ENCODE data around the gene ITGBL1. TPM values are rescaled to one million over a fixed set of nuclear protein-coding genes. Genes with fewer than 3 reads are reported as not detected.

The ITGBL1 gene
- total RNA-seq, 1 experiment from 2014 or later, result 0.89 TPM

DNA sequence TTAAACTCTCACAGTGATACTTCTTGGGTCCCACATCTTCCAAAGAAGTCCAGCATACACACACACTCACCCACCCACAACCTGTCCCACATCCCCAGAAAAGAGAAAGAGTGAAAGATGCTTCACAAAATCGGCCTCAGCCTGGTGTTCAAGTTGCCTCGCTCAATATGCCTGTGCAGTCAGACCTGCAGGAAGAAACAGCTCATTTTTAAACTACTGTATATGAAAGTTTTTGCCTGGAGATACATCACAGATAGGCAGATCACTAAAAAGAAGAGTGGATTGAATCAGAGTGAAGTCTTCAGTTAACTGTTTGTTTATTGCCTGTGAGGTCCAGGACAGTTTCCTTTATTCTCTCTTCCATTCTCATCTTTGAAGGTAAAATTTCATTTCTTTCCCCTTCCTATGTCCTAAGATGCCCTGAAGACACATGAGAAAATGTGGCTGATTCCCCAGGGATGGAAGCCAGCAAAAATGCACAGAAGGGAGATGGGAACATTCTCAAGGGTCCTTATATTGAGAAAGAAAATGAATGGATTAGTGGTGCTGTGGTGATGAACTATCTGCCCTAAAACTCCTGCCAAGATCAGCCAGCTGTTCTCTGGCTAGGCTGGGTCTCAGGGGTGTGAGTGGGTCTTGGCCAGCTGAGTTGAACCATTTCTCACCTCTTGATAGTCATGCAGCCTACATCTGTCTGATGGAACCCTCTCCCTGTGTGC, 259.0 kb downstream of the ITGBL1 start:
- no peak overlapping the region for H3K9ac ChIP-seq (ENCODE audit: low read length)
- H3K9me3 ChIP-seq (ENCODE audit: low read length), result no peaks in the 10 kb centered on the region
- H3K79me2 ChIP-seq (ENCODE audit: low read length), result no peaks in the 10 kb centered on the region
- H3K27me3 ChIP-seq (ENCODE audit: low read length), result no peaks in the 10 kb centered on the region
- H3K4me2 ChIP-seq (ENCODE audit: low read depth, low read length, poor library complexity, severe bottlenecking), result no peak overlapping the region
- H3K27ac ChIP-seq (ENCODE audit: low read length), result no peak overlapping the region
- DNase-seq, result no peak
- no peak overlapping the region for H2AFZ ChIP-seq (ENCODE audit: low read length)
- H3K4me1 ChIP-seq (ENCODE audit: low read length), result no peaks in the 10 kb centered on the region
- H3K4me3 ChIP-seq (ENCODE audit: low read length), result no peak overlapping the region
- no peaks in the 10 kb centered on the region for H3K9me2 ChIP-seq (replicated peaks; ENCODE audit: insufficient read depth, low read length)
- no peaks in the 10 kb centered on the region for H3K36me3 ChIP-seq (ENCODE audit: insufficient read depth, low read length)
- no peaks in the 10 kb centered on the region for H4K20me1 ChIP-seq (ENCODE audit: insufficient read depth, low read depth, low read length)

DNA sequence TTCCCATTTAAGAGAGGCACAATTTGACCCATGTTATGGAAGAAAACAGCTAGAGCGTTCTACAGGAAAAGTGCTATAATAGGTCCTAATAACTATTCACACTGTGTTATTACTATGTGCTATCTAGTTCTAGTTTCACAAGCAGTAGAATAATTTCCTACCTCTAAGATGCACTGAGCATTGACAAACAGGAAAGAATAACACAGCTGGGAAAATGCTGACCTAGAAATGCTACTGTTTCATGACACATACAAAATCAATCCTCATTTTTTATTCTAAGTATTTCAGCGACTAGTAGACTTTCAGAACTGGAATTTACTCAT, 259.5 kb downstream of the ITGBL1 start:
- H4K20me1 ChIP-seq (ENCODE audit: insufficient read depth, low read depth, low read length), result no peaks in the 10 kb centered on the region
- no peak overlapping the region for H2AFZ ChIP-seq (ENCODE audit: low read length)
- no peaks in the 10 kb centered on the region for H3K9me3 ChIP-seq (ENCODE audit: low read length)
- no peak for DNase-seq
- H3K79me2 ChIP-seq (ENCODE audit: low read length), result no peaks in the 10 kb centered on the region
- no peak overlapping the region for H3K27ac ChIP-seq (ENCODE audit: low read length)
- H3K4me1 ChIP-seq (ENCODE audit: low read length), result no peaks in the 10 kb centered on the region
- H3K4me2 ChIP-seq (ENCODE audit: low read depth, low read length, poor library complexity, severe bottlenecking), result no peak overlapping the region
- H3K4me3 ChIP-seq (ENCODE audit: low read length), result no peak overlapping the region
- no peak overlapping the region for H3K9ac ChIP-seq (ENCODE audit: low read length)
- H3K27me3 ChIP-seq (ENCODE audit: low read length), result no peaks in the 10 kb centered on the region
- no peaks in the 10 kb centered on the region for H3K36me3 ChIP-seq (ENCODE audit: insufficient read depth, low read length)
- no peaks in the 10 kb centered on the region for H3K9me2 ChIP-seq (replicated peaks; ENCODE audit: insufficient read depth, low read length)

DNA sequence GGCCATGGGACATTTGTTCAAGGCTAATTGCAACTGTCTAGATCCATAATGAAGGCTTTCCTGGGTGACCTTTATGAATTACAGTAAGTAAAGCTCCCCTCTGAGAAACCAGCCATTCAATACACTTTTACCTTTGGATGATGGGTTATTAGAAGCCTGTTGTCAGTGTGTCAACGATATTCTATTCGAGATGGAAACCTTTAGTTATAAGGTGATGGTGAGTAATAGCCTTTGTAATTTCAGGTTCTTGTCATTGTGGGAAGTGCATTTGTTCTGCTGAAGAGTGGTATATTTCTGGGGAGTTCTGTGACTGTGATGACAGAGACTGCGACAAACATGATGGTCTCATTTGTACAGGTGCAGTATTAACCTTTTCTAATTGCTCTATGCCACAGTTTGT, 261.7 kb downstream of the ITGBL1 start:
- Histone ChIP-seq H3K9me3 (ENCODE audit: low read length) (no peaks in the 10 kb centered on the region), H3K4me3 (ENCODE audit: low read length) (no peak overlapping the region), H3K36me3 (ENCODE audit: insufficient read depth, low read length) (no peaks in the 10 kb centered on the region), H2AFZ (ENCODE audit: low read length) (no peak overlapping the region), H3K4me1 (ENCODE audit: low read length) (no peaks in the 10 kb centered on the region), H3K79me2 (ENCODE audit: low read length) (no peaks in the 10 kb centered on the region), H3K9ac (ENCODE audit: low read length) (no peak overlapping the region), H3K27me3 (ENCODE audit: low read length) (no peaks in the 10 kb centered on the region), H4K20me1 (ENCODE audit: insufficient read depth, low read depth, low read length) (no peaks in the 10 kb centered on the region), H3K9me2 (replicated peaks; ENCODE audit: insufficient read depth, low read length) (no peaks in the 10 kb centered on the region), H3K4me2 (ENCODE audit: low read depth, low read length, poor library complexity, severe bottlenecking) (no peak overlapping the region), H3K27ac (ENCODE audit: low read length) (no peak overlapping the region)
- DNase-seq, result no peak

DNA sequence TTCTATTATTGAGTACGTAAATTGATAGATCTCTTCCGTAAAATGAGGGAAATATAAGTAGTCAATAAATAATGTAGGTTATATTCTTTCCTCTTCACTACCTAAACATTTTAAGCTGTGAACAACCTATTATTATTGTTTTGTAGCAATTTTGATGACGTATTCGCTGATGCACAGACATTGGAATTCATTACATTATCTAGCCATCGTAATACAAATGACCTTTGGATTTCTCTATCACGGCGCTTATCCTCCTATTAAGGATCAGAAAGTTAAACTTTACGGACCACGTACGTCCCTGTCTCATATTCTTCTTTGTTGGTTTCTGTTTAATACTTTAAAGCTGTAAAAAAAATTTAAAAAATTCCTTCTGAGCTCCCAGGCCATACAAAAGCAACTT, 264.9 kb downstream of the ITGBL1 start:
- no peaks in the 10 kb centered on the region for H4K20me1 ChIP-seq (ENCODE audit: insufficient read depth, low read depth, low read length)
- no peaks in the 10 kb centered on the region for H3K36me3 ChIP-seq (ENCODE audit: insufficient read depth, low read length)
- H3K4me1 ChIP-seq (ENCODE audit: low read length), result no peaks in the 10 kb centered on the region
- no peaks in the 10 kb centered on the region for H3K9me3 ChIP-seq (ENCODE audit: low read length)
- H3K9me2 ChIP-seq (replicated peaks; ENCODE audit: insufficient read depth, low read length), result no peaks in the 10 kb centered on the region
- no peaks in the 10 kb centered on the region for H3K79me2 ChIP-seq (ENCODE audit: low read length)
- H3K4me3 ChIP-seq (ENCODE audit: low read length), result no peak overlapping the region
- no peaks in the 10 kb centered on the region for H3K27me3 ChIP-seq (ENCODE audit: low read length)
- no peak overlapping the region for H2AFZ ChIP-seq (ENCODE audit: low read length)
- H3K4me2 ChIP-seq (ENCODE audit: low read depth, low read length, poor library complexity, severe bottlenecking), result no peak overlapping the region
- H3K9ac ChIP-seq (ENCODE audit: low read length), result no peak overlapping the region
- DNase-seq, result no peak
- no peak overlapping the region for H3K27ac ChIP-seq (ENCODE audit: low read length)

DNA sequence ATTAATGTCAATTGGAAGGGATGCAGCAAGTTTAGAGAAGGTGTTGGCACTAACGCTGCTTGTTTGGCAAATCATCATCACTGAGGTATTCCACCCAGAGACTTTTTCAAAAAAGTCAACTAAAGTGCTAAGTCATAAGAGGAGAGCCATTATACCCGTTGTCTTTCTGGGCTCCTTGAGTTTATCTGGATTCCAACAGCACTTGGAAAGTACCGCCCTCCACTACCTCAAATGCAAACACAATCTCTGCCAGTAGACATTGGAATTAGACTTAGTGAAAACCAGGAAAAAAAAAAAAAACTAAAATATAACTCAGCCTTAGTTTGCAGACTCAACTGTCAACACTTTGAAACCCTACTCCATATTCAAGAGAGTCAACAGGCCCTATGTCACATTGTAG, 266.0 kb downstream of the ITGBL1 start:
- Histone ChIP-seq H3K9me3 (ENCODE audit: low read length) (no peaks in the 10 kb centered on the region), H3K79me2 (ENCODE audit: low read length) (no peaks in the 10 kb centered on the region), H4K20me1 (ENCODE audit: insufficient read depth, low read depth, low read length) (no peaks in the 10 kb centered on the region), H3K4me3 (ENCODE audit: low read length) (no peak overlapping the region), H3K27me3 (ENCODE audit: low read length) (no peaks in the 10 kb centered on the region), H3K27ac (ENCODE audit: low read length) (no peak overlapping the region), H2AFZ (ENCODE audit: low read length) (no peak overlapping the region), H3K4me2 (ENCODE audit: low read depth, low read length, poor library complexity, severe bottlenecking) (no peak overlapping the region), H3K4me1 (ENCODE audit: low read length) (no peaks in the 10 kb centered on the region), H3K9me2 (replicated peaks; ENCODE audit: insufficient read depth, low read length) (no peaks in the 10 kb centered on the region), H3K36me3 (ENCODE audit: insufficient read depth, low read length) (no peaks in the 10 kb centered on the region), H3K9ac (ENCODE audit: low read length) (no peak overlapping the region)
- no peak for DNase-seq

DNA sequence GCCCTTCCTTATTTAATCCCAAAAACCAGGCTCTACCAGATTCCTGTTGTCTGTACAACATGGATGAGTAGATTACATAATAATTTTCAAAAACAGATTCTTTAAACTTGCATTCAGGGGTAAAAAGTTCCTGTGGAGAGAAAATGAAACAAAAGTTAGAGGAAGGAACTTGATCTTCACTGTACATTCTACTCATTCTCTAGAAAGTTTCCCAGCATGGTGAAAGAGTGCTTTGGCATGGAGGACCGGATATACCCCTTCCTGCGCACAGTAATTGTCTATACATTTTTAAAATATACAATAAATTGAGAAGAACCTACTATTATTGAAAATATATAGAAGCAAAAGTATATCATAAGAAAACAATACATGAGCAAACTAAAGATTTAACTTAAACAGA, 274.2 kb downstream of the ITGBL1 start:
- Histone ChIP-seq H3K4me1 (ENCODE audit: low read length) (no peaks in the 10 kb centered on the region), H3K4me2 (ENCODE audit: low read depth, low read length, poor library complexity, severe bottlenecking) (no peak overlapping the region), H3K79me2 (ENCODE audit: low read length) (no peaks in the 10 kb centered on the region), H3K9ac (ENCODE audit: low read length) (no peak overlapping the region), H3K27me3 (ENCODE audit: low read length) (no peaks in the 10 kb centered on the region; the same call in 1 of the 2 replicates), H3K27ac (ENCODE audit: low read length) (no peak overlapping the region), H4K20me1 (ENCODE audit: insufficient read depth, low read depth, low read length) (no peaks in the 10 kb centered on the region), H3K4me3 (ENCODE audit: low read length) (no peak overlapping the region), H3K9me3 (ENCODE audit: low read length) (no peaks in the 10 kb centered on the region), H2AFZ (ENCODE audit: low read length) (no peak overlapping the region), H3K36me3 (ENCODE audit: insufficient read depth, low read length) (no peaks in the 10 kb centered on the region), H3K9me2 (replicated peaks; ENCODE audit: insufficient read depth, low read length) (no peaks in the 10 kb centered on the region)
- no peak for DNase-seq

DNA sequence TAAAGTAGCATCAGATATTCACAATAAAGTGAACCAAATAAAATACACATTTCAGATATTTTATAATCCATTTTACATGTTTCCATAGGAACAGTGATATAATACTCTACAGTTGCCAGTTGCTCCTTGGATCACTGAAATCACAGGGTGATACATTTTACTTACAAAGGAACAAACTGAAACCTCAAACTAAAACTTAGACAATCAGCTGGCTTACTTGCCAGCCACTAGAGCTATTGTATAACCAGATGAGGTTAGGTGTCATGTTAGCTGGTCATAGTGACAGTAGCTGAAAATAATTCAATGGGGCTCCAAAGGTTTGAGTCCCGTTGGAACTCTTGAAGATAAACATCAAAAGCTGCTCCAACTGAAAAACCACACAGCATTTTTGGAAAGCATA, 274.6 kb downstream of the ITGBL1 start:
- H4K20me1 ChIP-seq (ENCODE audit: insufficient read depth, low read depth, low read length), result no peaks in the 10 kb centered on the region
- no peaks in the 10 kb centered on the region; the same call in 1 of the 2 replicates for H3K27me3 ChIP-seq (ENCODE audit: low read length)
- H3K4me3 ChIP-seq (ENCODE audit: low read length), result no peak overlapping the region
- no peak overlapping the region for H3K27ac ChIP-seq (ENCODE audit: low read length)
- no peaks in the 10 kb centered on the region for H3K4me1 ChIP-seq (ENCODE audit: low read length)
- no peak overlapping the region for H2AFZ ChIP-seq (ENCODE audit: low read length)
- H3K79me2 ChIP-seq (ENCODE audit: low read length), result no peaks in the 10 kb centered on the region
- no peaks in the 10 kb centered on the region for H3K36me3 ChIP-seq (ENCODE audit: insufficient read depth, low read length)
- H3K4me2 ChIP-seq (ENCODE audit: low read depth, low read length, poor library complexity, severe bottlenecking), result no peak overlapping the region
- H3K9me2 ChIP-seq (replicated peaks; ENCODE audit: insufficient read depth, low read length), result no peaks in the 10 kb centered on the region
- no peaks in the 10 kb centered on the region for H3K9me3 ChIP-seq (ENCODE audit: low read length)
- no peak for DNase-seq
- H3K9ac ChIP-seq (ENCODE audit: low read length), result no peak overlapping the region

DNA sequence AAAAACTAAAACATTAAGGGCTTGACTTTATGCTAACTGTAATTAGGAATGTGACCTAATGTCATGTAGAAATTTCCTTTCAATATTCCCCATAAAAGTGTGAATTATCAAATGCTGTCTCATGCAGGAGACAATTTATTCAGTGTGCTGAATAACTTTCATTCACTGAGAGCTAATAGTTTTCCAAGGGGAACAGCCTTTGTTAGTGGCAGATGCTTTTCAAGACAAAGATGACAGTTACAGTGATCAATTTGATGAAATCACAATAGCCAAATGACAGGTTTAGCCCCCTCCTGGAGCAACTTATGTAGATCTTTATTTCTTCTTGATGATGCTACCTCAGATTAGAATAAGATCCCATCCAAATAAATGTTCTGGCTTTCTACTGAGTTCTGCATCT, 275.5 kb downstream of the ITGBL1 start:
- H3K79me2 ChIP-seq (ENCODE audit: low read length), result no peaks in the 10 kb centered on the region
- no peak overlapping the region for H3K4me2 ChIP-seq (ENCODE audit: low read depth, low read length, poor library complexity, severe bottlenecking)
- no peak overlapping the region for H3K9ac ChIP-seq (ENCODE audit: low read length)
- no peak overlapping the region for H3K27ac ChIP-seq (ENCODE audit: low read length)
- H2AFZ ChIP-seq (ENCODE audit: low read length), result no peak overlapping the region
- H3K27me3 ChIP-seq (ENCODE audit: low read length), result no peaks in the 10 kb centered on the region; the same call in 1 of the 2 replicates
- no peaks in the 10 kb centered on the region for H3K9me3 ChIP-seq (ENCODE audit: low read length)
- no peaks in the 10 kb centered on the region for H4K20me1 ChIP-seq (ENCODE audit: insufficient read depth, low read depth, low read length)
- H3K9me2 ChIP-seq (replicated peaks; ENCODE audit: insufficient read depth, low read length), result no peaks in the 10 kb centered on the region
- DNase-seq, result no peak
- no peaks in the 10 kb centered on the region for H3K36me3 ChIP-seq (ENCODE audit: insufficient read depth, low read length)
- H3K4me1 ChIP-seq (ENCODE audit: low read length), result no peaks in the 10 kb centered on the region
- H3K4me3 ChIP-seq (ENCODE audit: low read length), result no peak overlapping the region

Data from Karpas-422 (cell line).